ENCODE results near the gene KLHL2. TPM values are rescaled to one million over a fixed set of nuclear protein-coding genes. Genes with fewer than 3 reads are reported as not detected.

The KLHL2 gene
- total and polyA plus RNA-seq, 8 donors, result 4.1 to 12.2 (median 6.9) TPM

DNA sequence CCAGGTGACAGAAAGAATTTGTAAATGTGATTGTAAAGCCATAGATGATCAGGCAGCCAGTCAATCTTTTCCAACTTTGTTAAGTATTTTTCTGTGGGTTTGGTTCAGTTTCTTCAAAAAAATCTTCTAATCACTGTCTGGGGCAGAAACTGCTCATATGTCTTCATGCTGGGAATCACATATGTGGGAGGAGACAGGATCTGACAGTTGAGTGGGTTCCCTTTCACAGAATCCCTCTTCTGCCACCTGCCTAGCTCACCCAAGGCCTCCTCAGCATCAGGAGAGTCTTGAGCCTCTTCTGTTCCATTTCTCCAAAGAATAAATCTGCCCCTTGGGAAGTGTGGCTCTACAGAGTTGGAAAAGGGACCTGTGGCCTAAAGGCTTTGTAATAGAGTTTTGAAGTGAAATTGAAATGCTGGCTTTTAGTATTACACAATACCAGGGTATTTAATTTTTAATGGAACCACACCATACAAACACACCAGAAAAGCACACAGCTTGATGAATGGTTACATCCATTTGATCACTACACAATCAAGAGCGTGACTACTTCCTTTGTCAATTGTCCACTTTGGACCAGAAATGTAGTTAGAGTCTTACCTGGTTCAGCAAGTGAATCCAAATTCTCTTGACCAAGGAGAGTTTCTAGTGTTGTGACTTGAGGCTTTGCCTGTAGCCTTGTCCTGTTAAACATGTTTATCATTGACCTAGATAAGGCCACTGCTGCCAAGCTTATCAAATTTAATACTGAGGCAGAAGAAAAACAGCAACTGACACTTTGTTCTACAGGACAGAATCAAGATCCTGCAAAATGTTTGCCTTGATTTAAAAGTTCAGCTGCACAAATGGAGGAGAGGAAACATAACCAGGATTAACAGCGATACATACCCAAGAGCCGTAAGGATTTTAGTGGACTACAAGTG is 140.5 kb downstream of the KLHL2 start:
- intact Hi-C loops (cut with DNase I), result loop anchor here in 1 of 3 donors (5.0 kb wide), 1 partner anchor 216 kb away; no protein-coding TSS in a partner anchor
- 43 to 56% methylated on average over 3 of the region's 3 CpGs for WGBS, 2 donors
- Histone ChIP-seq H3K4me1 (no peaks in the 10 kb centered on the region), H3K27ac (no peak overlapping the region), H3K9me3 (no peaks in the 10 kb centered on the region), H3K27me3 (no peaks in the 10 kb centered on the region), H3K36me3 (no peaks in the 10 kb centered on the region), H3K4me3 (no peak overlapping the region)
- TF ChIP-seq, protein P1, sequence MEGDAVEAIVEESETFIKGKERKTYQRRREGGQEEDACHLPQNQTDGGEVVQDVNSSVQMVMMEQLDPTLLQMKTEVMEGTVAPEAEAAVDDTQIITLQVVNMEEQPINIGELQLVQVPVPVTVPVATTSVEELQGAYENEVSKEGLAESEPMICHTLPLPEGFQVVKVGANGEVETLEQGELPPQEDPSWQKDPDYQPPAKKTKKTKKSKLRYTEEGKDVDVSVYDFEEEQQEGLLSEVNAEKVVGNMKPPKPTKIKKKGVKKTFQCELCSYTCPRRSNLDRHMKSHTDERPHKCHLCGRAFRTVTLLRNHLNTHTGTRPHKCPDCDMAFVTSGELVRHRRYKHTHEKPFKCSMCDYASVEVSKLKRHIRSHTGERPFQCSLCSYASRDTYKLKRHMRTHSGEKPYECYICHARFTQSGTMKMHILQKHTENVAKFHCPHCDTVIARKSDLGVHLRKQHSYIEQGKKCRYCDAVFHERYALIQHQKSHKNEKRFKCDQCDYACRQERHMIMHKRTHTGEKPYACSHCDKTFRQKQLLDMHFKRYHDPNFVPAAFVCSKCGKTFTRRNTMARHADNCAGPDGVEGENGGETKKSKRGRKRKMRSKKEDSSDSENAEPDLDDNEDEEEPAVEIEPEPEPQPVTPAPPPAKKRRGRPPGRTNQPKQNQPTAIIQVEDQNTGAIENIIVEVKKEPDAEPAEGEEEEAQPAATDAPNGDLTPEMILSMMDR (IDR thresholded peaks at IDR 0.05), result no peak
- no peak for DNase-seq
- FAIRE-seq, result no peak
- ATAC-seq, result peak in 2 of 4 donors; percentile 22 to 53

GRCh38 chr4:165351359-165352130 is 144.2 kb downstream of the KLHL2 start:
- FAIRE-seq, result no peak
- Histone ChIP-seq H3K27ac (no peak overlapping the region), H3K4me3 (no peak overlapping the region), H3K4me1 (no peaks in the 10 kb centered on the region), H3K36me3 (no peaks in the 10 kb centered on the region), H3K27me3 (no peaks in the 10 kb centered on the region), H3K9me3 (no peaks in the 10 kb centered on the region)
- intact Hi-C loops (cut with DNase I), result no loop called here
- ATAC-seq, result no peak
- 76 to 91% methylated on average over 5 of the region's 5 CpGs for WGBS, 2 donors
- TF ChIP-seq, protein P1 (IDR thresholded peaks at IDR 0.05), result no peak
- DNase-seq, result no peak

DNA sequence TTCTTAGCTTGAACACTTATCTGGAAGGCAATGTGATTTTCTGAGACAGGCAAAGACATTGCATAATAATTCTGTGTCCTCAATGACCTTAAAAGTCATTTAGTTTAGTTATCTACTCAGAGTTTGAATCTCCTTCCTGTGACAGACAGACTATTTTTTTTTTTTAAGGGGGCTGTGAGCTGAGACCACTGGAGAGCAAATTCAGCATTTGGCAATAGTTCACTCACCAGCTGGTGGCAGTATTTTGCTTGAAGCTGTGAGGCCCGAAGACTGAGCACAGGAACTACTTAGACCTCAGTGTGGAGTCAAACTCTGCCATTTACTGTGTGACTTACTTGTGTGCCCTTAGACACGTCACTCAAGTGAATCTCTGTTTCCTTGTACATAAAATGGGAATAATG is 148.5 kb downstream of the KLHL2 start:
- WGBS, 2 donors, result 6 to 9% methylated on average over 2 of the region's 2 CpGs
- ATAC-seq (peak in 2 of 4 donors; percentile 64 to 69), FAIRE-seq (no peak), DNase-seq (no peak)
- H3K9me3 ChIP-seq, result no peaks in the 10 kb centered on the region
- no peak overlapping the region for H3K4me3 ChIP-seq
- no peaks in the 10 kb centered on the region for H3K36me3 ChIP-seq
- intact Hi-C loops (cut with DNase I), result no loop called here
- no peaks in the 10 kb centered on the region for H3K27me3 ChIP-seq
- TF ChIP-seq, protein P1 (IDR thresholded peaks at IDR 0.05), result peak in 1 of 4 donors; percentile 7
- H3K4me1 ChIP-seq, result no peaks in the 10 kb centered on the region
- H3K27ac ChIP-seq, result no peak overlapping the region

GRCh38 chr4:165359506-165359905 is 152.1 kb downstream of the KLHL2 start:
- H3K36me3 ChIP-seq, result no peaks in the 10 kb centered on the region
- H3K27ac ChIP-seq, result no peak overlapping the region
- no peak overlapping the region for H3K4me3 ChIP-seq
- ATAC-seq (peak in 1 of 4 donors; percentile 64), DNase-seq (no peak), FAIRE-seq (no peak)
- H3K9me3 ChIP-seq, result no peaks in the 10 kb centered on the region
- no peaks in the 10 kb centered on the region for H3K27me3 ChIP-seq
- TF ChIP-seq, protein P1 (IDR thresholded peaks at IDR 0.05), result no peak
- H3K4me1 ChIP-seq, result no peaks in the 10 kb centered on the region
- intact Hi-C loops (cut with DNase I), result no loop called here
- 71 to 72% methylated on average over 2 of the region's 2 CpGs for WGBS, 2 donors
